Measurements from ENCODE around the gene DIDO1. TPM values are rescaled to one million over a fixed set of nuclear protein-coding genes. Genes with fewer than 3 reads are reported as not detected.

DIDO1 gene
- total and polyA plus RNA-seq, 2 donors (not counting 1 experiment from before 2014, with no cell fraction given), result 25.9 to 33.2 TPM

GRCh38 chr20:62906647-62907375, 19.5 kb downstream of the DIDO1 start:
- Histone ChIP-seq H3K9ac (ENCODE audit: insufficient read depth, low read length) (no peak overlapping the region), H3K27me3 (ENCODE audit: control insufficient read depth, insufficient read depth, low read length) (no peaks in the 10 kb centered on the region), H4K20me1 (ENCODE audit: control insufficient read depth, extremely low read depth, insufficient read depth, low read length) (no peaks in the 10 kb centered on the region), H3K36me3 (ENCODE audit: control insufficient read depth, insufficient read depth, low read length) (peaks cover 54% of the 10 kb centered on the region), H2AFZ (ENCODE audit: low read length) (no peak overlapping the region), H3K79me2 (ENCODE audit: control insufficient read depth, insufficient read depth, low read length) (peaks cover 47% of the 10 kb centered on the region), H3K4me2 (ENCODE audit: extremely low read depth, insufficient read depth, low read length) (no peak overlapping the region), H3K4me3 (replicated peaks in 1 of 4; ENCODE audit: control extremely low read depth in 1 of 4, insufficient read depth in 1 of 4, low read depth in 3 of 4, low read length in 4 of 4) (no peak overlapping the region), H3K9me3 (ENCODE audit: control insufficient read depth, insufficient read depth, low read depth, low read length) (no peaks in the 10 kb centered on the region), H3K27ac (ENCODE audit: insufficient read depth, low read length) (no peak overlapping the region), H3K4me1 (ENCODE audit: control insufficient read depth, extremely low read depth, insufficient read depth, low read length) (peaks cover 6% of the 10 kb centered on the region)
- no peak for DNase-seq (ENCODE audit: low read depth in 2 of 2)
- TF ChIP-seq CTCF (conservative IDR thresholded peaks at IDR 0.05 in 1 of 2, IDR thresholded peaks at IDR 0.05 in 1 of 2; ENCODE audit: low read depth in 1 of 2, low read length in 2 of 2) (no peak), EZH2 (IDR thresholded peaks at IDR 0.05; ENCODE audit: low read length, missing control alignments) (no peak)

GRCh38 chr20:62906209-62906608, 20.1 kb downstream of the DIDO1 start:
- Histone ChIP-seq H3K27me3 (ENCODE audit: control insufficient read depth, insufficient read depth, low read length) (no peaks in the 10 kb centered on the region), H3K4me3 (replicated peaks in 1 of 4; ENCODE audit: control extremely low read depth in 1 of 4, insufficient read depth in 1 of 4, low read depth in 3 of 4, low read length in 4 of 4) (no peak overlapping the region), H3K79me2 (ENCODE audit: control insufficient read depth, insufficient read depth, low read length) (peaks cover 41% of the 10 kb centered on the region), H4K20me1 (ENCODE audit: control insufficient read depth, extremely low read depth, insufficient read depth, low read length) (no peaks in the 10 kb centered on the region), H2AFZ (ENCODE audit: low read length) (no peak overlapping the region), H3K4me1 (ENCODE audit: control insufficient read depth, extremely low read depth, insufficient read depth, low read length) (peaks cover 6% of the 10 kb centered on the region), H3K9me3 (ENCODE audit: control insufficient read depth, insufficient read depth, low read depth, low read length) (no peaks in the 10 kb centered on the region), H3K36me3 (ENCODE audit: control insufficient read depth, insufficient read depth, low read length) (peaks cover 52% of the 10 kb centered on the region), H3K4me2 (ENCODE audit: extremely low read depth, insufficient read depth, low read length) (no peak overlapping the region), H3K27ac (ENCODE audit: insufficient read depth, low read length) (no peak overlapping the region), H3K9ac (ENCODE audit: insufficient read depth, low read length) (no peak overlapping the region)
- no peak for DNase-seq (ENCODE audit: low read depth in 2 of 2)
- TF ChIP-seq CTCF (conservative IDR thresholded peaks at IDR 0.05 in 1 of 2, IDR thresholded peaks at IDR 0.05 in 1 of 2; ENCODE audit: low read depth in 1 of 2, low read length in 2 of 2) (no peak), EZH2 (IDR thresholded peaks at IDR 0.05; ENCODE audit: low read length, missing control alignments) (no peak)

GRCh38 chr20:62905536-62906117, 20.7 kb downstream of the DIDO1 start:
- Histone ChIP-seq H2AFZ (ENCODE audit: low read length) (no peak overlapping the region), H3K9me3 (ENCODE audit: control insufficient read depth, insufficient read depth, low read depth, low read length) (no peaks in the 10 kb centered on the region), H3K9ac (ENCODE audit: insufficient read depth, low read length) (no peak overlapping the region), H3K4me1 (ENCODE audit: control insufficient read depth, extremely low read depth, insufficient read depth, low read length) (peaks cover 7% of the 10 kb centered on the region), H3K27me3 (ENCODE audit: control insufficient read depth, insufficient read depth, low read length) (no peaks in the 10 kb centered on the region), H3K4me2 (ENCODE audit: extremely low read depth, insufficient read depth, low read length) (no peak overlapping the region), H4K20me1 (ENCODE audit: control insufficient read depth, extremely low read depth, insufficient read depth, low read length) (no peaks in the 10 kb centered on the region), H3K4me3 (replicated peaks in 1 of 4; ENCODE audit: control extremely low read depth in 1 of 4, insufficient read depth in 1 of 4, low read depth in 3 of 4, low read length in 4 of 4) (no peak overlapping the region), H3K36me3 (ENCODE audit: control insufficient read depth, insufficient read depth, low read length) (peaks cover 49% of the 10 kb centered on the region), H3K79me2 (ENCODE audit: control insufficient read depth, insufficient read depth, low read length) (peaks cover 35% of the 10 kb centered on the region), H3K27ac (ENCODE audit: insufficient read depth, low read length) (no peak overlapping the region)
- no peak for DNase-seq (ENCODE audit: low read depth in 2 of 2)
- TF ChIP-seq CTCF (conservative IDR thresholded peaks at IDR 0.05 in 1 of 2, IDR thresholded peaks at IDR 0.05 in 1 of 2; ENCODE audit: low read depth in 1 of 2, low read length in 2 of 2), result no peak
- TF ChIP-seq EZH2 (IDR thresholded peaks at IDR 0.05; ENCODE audit: low read length, missing control alignments), result no peak
